GM20431 (cell line): ENCODE results near the gene ZFHX3.

ENCODE experiments used
- in situ Hi-C: fragments of 300-500 bp; cut with MseI, MboI; formaldehyde crosslinking; loops from one replicate; pipeline ENCODE4 v1.15.0; 2020; ENCODE audit warnings: low sequenced_read_pairs; ENCODE audit not compliant: unreplicated experiment

Gene ZFHX3

DNA sequence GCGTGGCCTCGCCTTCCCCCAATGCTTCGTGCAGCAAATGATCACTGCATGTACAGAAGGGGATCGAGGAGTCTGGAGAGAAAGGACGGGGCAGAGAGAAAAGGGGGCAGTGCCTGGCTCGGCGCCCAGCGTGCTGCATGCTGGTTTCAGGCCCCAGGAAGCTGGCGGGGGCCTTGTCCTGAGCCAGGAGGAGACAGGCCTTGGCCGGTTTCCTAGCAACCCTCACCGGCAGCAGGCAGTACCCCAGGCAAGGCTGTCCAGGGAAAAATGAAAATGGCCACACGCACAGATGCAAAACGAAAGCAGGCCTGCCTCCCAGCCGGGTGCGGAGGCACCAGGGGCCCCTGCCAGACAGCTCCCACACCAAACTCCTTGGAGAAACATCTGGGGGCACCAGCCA lies 126.3 kb downstream of the ZFHX3 start:
- in situ Hi-C loops: no loop called here

DNA sequence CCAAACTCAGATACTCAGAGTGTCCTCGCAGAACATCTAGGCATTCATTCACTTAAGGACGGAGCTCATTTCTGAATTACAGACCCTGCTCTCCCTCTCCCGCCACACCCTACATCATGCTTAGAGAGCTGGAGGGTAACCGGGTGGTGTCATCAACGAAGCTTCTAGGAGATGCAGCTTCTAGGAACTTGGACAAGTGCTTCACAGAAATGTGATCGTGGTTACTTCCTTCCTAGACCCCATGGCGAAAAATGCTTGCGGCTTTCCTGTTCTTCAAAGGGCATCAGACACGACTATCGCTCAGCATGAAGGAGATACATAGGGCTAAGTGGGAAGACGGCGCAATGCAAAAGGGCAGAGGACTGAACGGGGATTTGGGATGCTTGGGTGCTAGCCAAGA lies 126.8 kb downstream of the ZFHX3 start:
- in situ Hi-C loops: no loop called here

DNA sequence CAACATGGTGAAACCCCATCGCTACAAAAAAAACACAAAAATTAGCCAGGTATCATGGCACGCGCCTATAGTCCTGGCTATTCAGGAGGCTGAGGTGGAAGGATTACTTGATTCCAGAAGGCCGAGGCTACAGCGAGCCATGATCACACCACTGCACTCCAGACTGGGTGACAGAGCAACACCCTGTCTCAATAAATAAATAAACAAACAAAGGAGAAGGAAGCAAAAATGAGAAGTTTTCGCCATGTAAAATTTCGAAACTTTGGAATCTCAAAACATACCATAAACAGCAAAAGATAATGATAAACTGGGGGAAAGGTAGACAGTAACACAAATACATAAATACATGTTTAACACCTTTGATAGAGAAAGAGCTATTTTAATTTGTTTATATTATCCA lies 130.9 kb downstream of the ZFHX3 start:
- in situ Hi-C loops: no loop called here

DNA sequence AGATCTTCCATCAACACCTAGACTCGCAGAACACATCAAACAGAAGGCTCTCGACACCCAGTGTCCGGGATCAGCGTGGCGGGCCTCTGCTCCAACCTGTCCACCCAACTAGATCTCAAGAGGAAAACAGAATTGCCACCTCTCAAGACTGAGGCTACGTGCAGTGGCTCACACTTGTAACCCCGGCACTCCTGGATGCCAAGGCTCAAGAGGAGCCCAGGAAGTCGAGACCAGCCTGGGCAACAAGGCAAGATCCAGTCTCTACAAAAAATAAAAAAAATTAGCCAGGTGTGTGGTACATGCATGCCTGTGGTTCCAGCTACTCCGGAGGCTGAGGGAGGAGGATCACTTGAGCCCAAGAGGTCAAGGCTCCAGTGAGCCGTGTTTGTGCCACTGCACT lies 132.6 kb downstream of the ZFHX3 start:
- in situ Hi-C loops: no loop called here

DNA sequence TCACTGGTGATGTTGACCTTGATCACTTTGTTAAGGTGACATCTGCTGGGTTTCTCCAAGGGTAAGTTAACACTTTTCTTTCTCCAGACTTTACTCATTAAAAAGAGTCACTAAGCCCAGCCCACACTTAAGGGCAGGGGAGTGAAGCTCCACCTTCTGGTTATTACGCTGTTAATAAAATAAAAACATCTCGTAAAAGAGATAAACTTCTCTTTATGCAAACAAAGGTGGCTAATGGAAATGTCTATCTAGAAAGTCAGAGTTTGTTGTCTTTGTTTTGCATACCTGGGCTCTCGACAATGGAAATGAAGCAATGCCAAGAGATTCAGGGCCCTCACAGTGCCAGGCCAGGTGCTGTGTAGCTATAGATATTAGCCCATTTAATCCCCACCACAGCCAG lies 134.4 kb downstream of the ZFHX3 start:
- in situ Hi-C loops: no loop called here

DNA sequence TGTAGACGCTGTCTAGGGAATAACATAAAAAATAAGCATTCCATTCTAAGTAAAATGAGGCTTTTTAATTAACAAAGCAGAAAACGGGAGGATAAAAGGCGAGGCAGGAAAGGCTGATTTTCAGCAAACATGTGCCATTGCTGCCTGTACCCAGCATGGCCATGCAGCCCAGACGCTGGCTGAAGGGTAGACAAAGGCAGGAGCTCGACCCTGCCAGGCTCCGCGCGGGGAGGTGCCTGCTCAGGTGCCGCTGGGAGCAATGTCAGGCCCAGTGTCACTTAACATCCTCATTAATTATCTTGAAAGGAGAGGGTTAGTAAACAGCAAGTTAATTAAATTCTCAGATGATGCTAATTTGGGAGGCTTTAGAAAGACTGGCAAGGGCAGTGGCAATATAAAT lies 136.0 kb downstream of the ZFHX3 start:
- in situ Hi-C loops: no loop called here

DNA sequence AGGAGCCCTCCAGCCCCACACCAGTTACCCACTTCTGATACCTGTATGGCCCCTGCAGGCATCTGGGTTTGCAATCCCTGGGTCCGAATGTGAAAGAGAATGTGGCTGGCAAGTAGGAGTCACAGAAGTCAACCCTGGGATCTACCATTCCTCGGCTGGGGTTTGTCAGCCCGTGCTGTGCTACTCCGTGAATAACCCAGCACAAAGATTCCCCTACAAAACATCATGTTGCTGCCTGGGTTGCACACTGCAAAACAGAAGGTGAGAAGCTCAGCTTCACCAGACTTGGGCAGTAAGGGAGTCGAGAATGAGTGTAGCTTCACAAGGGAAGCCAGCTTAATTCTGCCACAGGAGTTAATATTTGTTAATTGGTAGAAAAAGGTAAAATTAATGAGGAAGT lies 137.1 kb downstream of the ZFHX3 start:
- in situ Hi-C loops: no loop called here

DNA sequence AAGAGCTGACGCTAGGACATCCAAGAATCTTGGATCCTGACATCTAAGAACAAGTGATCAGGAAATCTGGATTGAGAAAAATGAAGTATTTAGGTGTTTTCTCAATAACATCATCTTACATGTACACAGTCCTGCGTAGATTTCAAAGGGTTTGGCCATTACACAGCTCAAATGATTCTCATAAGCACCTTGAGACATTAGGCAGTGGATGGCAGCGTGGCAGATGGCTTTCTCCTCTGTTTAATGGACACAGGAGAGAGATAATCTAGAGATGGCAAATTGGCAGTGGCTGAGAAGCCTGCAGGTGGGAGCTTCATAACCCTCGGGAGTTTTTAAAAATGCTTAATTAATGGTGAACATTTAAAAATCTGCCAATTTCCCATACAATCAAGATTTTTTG lies 137.5 kb downstream of the ZFHX3 start:
- in situ Hi-C loops: no loop called here

DNA sequence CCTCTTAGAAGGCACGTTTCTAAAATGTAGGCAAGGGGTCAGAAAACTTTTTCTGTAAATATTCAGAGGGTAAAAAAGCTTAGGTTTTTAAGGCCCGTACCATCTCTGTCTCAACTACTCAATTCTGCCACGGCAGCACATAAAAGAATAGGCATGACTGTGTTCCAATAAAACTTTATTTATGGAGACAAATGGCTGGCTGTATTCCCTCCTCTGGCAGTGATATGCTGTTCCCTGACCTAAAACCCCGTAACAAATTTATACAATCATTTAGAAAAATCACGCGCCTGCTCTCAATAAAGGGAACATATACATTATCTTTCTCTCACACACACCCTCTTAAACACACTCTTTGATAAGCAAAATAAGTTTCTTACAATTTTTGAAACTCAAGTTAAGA lies 138.7 kb downstream of the ZFHX3 start:
- in situ Hi-C loops: no loop called here

DNA sequence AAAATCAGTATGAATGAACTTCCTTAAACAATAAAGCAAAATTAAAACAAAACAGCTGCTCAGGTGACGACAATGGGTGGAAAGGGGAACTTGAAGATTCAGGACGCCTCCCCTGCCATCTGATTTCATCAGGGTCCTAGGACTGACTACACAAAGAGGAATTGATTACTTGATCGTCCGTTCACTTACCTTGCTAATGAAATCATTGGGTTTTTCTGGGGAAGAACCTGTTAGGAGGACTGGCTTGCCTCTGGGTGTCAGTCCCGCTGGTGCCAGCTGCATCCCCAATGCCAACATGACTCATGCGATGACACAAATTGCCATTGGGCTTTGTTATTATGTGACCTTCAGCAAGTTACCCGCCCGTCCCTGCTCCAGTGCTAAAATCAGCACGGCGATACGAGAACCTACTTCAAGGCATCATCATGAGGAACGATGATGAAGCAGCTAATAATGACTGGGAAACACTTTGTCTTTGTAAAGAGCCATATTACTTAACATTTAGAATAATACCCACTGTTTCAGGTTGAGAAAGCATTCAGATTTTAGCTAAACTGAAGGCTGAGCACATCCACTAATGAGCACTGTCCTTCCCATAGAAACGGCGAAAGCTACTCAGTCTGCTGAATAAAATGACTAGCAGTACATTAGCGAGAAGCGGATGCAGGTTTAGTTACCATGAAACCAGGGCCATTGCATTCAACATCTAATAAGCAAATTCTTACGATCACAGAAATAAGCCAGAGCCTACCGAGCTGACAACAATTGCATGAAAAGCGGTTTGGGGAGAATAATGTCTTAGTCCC lies 139.4 kb downstream of the ZFHX3 start:
- in situ Hi-C loops: no loop called here

DNA sequence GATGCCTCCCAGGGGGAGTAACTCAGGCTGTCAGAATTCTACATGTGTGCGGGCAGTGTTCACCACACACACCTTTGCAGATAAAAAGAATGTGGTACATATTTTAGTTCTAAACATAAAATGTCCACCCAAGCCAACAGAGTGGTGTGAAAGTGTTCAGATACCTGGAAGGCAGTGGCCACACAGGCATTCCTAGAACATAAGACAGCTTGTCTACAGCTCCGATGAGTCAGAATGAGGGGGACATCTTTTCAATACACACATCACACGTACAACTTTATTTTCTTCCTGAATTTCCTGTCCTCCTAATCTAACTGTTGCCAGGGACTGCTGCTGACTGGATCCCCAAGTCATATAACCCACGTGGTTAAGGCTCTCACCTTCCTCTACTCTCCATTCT lies 142.3 kb downstream of the ZFHX3 start:
- in situ Hi-C loops: no loop called here

DNA sequence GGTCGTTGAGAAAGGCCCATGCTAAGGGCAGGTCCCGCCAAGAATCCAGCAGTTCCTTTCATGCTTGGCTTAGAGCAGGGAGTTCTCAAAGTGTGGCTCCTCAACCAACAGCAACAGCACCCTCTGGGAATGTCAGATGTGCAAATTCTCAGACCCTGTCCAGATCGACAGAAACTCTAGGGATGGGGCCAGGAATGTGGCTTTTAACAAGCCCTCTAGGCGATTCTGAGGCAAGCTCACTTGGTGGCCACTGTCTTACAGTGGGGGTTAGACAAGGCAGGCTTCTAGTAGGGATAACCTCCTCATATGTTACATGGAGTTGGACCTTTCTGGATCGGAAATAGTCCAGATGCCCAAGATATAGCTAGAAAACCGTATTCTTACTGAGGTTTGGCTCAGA lies 144.8 kb downstream of the ZFHX3 start:
- in situ Hi-C loops: no loop called here

DNA sequence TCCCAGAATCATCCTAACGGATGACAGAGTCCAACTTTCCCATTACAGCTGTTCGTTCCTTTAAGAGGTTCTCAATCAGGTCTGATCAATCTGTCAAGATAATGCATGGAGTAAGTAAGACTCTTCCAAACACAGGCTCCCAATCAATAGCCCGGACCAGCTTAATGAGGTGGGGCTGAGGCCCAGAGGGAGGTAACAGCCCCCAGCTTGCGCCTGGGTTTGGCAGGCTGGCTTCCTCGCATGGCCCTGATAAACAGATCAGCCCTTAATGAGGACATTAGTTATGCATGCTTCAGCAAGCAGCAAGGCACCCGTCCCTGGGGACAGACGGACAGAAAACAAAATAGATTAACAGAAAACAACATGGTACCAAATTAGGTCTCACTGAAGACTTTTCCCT lies 145.7 kb downstream of the ZFHX3 start:
- in situ Hi-C loops: no loop called here

DNA sequence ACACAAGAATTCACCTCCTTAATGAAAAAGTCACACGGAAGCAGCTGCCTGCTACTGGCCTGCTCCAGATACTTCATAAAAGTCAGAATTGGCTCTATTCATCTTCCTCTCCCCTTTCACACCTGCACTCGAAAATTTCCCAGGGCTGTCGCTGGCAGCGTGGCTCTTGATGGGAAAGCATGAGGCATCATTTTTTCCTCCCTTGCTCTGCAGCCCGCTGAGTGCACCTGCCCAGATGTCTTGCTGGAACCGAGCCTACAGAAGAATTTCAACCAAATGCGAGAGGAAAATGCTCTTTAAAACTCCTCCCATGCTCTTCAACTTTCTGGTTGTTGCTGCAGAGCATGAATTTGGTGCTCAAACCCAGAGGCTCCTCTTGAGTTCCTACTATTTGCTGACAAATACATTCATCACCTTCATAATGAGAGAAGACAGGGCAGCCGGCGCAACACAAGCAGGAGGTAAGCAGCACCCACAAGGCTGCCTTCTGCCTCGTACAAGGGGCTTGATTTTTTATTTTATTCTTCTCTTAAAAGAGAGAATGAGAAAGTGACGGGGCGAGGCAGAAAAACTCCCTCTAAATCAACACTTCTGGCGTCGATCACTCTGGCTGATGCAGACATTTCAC lies 146.8 kb downstream of the ZFHX3 start:
- in situ Hi-C loops: no loop called here

DNA sequence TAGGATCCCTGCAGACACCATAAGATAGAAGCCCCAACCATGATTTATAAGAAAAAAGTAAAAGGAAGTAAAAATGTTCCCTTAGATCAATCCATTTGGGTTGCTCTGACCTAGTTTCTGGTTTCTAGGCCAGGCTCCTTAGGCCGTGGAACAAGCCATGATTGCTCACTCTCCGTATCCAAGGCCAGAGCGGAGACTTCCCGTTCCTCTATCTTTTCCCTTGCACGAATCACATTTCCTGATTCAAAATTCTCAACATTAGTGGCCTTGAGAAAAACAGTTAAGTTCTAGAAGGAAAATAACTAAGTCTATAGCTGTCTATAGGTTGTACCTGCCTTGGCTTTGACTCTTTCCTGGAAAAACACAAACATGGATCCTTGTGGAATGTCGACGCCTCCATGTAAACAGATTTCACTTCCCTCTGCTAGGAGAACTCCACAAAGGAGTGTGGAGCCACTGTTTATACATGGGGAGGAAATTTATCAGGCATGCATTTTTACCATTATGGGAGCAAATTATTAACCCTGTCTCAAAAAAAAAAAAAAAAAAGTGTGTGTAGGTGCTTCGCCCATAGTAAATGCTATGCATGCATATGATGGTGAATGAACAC lies 149.6 kb downstream of the ZFHX3 start:
- in situ Hi-C loops: no loop called here

DNA sequence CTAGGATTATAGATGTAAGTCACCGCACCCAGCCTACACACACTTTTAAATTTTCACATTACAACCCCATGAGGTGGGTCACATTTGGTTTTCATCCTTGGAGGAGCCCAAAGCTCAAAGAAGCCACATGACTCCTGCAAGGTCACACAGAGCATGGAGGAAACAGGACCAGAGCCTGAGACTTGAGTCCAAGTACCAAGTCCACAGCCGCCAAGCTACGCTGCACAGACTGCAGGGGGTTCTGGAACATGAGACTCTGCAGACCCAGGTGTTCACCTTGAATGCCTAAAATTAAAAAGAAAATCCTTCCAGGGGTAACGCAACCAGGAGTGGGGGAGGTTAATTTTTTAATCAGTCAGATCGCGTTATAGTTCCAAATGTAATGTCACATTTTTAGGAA lies 150.2 kb downstream of the ZFHX3 start:
- in situ Hi-C loops: no loop called here

DNA sequence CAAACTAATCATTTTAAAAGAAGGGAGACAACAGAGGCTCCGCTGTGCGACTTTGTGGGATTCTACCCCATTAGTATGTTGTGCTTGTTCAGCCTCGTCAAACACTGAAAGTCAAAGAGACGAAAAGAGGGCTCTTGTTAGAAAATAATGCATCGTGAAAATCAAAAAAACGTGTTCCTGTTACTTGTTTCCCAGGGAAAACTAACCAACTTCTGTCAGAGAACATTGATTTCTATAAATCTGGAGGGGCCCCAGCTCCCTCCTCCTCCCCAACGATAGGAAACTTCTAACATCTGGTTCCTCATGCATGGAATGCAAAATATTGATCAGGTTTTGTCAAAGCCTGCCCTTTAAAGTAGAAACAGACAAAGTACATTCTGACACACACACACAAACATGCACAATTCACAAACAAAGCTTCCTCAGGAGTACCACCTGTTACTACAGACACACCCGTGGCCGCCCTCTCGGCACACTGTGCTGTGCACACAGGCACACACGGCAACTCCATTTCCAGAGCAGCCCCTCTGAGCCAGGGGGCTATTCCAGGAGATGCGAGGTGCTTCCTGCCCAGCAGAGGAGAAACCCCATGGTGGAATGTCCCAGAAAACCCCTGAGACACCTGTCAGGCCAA lies 151.3 kb downstream of the ZFHX3 start:
- in situ Hi-C loops: no loop called here

DNA sequence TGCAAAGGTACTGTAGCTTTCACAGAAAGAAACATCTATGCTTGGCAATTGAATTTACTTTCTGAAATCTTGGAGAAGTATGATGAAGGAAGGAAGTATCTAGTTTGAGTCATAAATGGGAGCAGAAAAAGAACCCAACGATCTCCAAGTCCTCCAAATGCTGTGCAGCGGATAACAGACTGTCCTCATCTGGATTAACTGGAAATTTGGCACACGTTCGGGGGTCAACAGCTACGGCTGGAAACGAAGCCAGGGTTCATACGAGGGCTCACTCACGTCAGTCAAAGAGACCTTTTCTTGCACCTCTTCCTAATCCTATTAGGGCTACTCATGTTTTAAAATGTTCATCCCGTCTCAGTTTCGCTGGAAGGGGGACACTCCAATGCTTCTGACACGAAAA lies 152.0 kb downstream of the ZFHX3 start:
- in situ Hi-C loops: no loop called here

DNA sequence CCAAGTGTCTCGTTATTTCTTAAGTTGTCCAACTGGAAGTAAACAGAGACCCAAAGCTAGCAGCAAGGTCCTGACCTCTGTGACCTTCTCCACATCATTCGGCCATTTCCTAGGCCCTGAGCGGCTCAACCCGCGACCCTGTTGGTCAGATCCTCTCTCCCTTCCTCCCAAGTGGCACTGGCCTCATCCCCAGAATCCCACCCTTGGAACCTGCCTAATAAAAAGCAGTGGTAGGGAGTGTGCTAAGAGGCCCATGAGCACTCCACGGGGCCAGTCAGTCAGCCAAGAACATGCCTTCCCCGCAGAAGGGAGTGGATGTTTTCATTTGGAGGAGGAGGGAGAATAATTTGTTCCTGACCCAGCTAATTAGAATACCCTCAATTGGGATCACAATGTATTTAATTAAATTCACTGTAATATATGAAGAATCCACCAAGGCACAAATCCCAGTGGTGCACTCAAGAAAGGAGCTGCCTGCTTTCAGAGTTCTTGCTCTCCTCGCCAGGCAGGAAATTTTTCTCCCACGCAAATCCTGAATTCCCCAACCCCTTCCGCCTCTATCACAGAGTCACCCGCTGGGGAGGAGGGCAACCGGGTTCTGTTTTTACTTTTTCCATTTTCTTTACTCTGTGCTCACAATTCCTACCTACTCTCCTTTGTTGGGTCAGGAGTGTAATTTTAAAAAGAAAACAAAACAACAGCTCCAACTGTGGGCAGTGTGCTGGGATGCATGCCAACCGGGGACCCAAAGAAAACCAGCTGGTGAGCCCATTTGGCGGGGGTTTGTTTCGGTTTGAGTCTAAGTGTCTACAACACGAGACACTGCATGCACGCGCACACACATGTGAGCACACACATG lies 153.4 kb downstream of the ZFHX3 start:
- in situ Hi-C loops: no loop called here
